SK-N-SH treated with all-trans-retinoic acid at 6 μM for 48 hours (cell line): ENCODE results near the gene FUT3.

Experiments
- CSDC2 ChIP-seq: fragments of 250-450 bp; sonication (Bioruptor Pico); IDR thresholded peaks from 2 replicates; pipeline ENCODE4 v1.5.0; 2020; ENCODE audit warnings: mild to moderate bottlenecking, moderate library complexity
- GLIS3 ChIP-seq: fragments of 250-450 bp; sonication (Bioruptor Pico); IDR thresholded peaks from 2 replicates; pipeline ENCODE4 v1.5.0; 2020; ENCODE audit warnings: mild to moderate bottlenecking, moderate library complexity
- TF ChIP-seq, protein P1 (sequence below): fragments of 250-450 bp; sonication (Bioruptor Pico); IDR thresholded peaks from 2 replicates; pipeline ENCODE4 v1.8.0; 2020; ENCODE audit warnings: mild to moderate bottlenecking, moderate library complexity, borderline replicate concordance
- TF ChIP-seq, protein P2 (sequence below): fragments of 250-450 bp; sonication (Bioruptor Pico); IDR thresholded peaks from 2 replicates; pipeline ENCODE4 v1.8.0; 2021; ENCODE audit warnings: low read depth, mild to moderate bottlenecking, moderate library complexity, borderline replicate concordance

DNA sequence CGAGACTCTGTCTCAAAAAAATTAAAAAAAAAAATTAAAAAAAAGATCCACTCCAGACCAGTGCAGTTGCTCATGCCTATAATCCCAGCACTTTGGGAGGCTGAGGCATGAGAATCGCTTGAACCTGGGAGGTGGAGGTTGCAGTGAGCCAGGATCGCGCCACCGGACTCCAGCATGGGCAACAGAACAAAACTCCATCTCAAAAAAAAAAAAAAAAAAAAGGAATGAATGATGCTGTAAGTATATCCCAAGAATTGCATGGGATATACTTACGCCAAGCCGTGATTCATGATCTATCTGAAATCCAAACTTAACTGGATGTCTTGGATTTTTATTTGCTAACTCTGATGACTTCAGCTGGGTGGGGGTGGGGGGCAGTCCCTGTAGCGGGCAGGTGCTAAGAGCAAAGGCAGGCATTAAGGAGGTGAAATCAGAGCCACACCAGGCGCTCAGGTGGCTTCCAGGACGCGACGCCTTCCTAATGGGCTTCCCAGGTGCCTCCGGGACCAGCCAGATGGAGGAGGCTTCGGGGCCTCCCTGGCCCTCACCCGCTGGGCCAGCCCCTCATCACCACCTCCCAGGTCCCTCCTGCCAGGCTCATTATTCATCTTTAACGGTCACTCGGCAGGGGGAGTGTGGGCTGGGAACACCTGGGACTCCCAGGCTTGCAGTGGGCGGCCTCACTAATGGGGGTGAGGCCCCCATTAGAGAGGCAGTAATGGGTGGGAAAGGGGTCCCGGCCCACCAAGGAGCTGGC lies 30.5 kb upstream of the FUT3 start:
- TF ChIP-seq, protein P1, sequence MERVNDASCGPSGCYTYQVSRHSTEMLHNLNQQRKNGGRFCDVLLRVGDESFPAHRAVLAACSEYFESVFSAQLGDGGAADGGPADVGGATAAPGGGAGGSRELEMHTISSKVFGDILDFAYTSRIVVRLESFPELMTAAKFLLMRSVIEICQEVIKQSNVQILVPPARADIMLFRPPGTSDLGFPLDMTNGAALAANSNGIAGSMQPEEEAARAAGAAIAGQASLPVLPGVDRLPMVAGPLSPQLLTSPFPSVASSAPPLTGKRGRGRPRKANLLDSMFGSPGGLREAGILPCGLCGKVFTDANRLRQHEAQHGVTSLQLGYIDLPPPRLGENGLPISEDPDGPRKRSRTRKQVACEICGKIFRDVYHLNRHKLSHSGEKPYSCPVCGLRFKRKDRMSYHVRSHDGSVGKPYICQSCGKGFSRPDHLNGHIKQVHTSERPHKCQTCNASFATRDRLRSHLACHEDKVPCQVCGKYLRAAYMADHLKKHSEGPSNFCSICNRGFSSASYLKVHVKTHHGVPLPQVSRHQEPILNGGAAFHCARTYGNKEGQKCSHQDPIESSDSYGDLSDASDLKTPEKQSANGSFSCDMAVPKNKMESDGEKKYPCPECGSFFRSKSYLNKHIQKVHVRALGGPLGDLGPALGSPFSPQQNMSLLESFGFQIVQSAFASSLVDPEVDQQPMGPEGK (CRISPR knock-in tag), result no peak
- TF ChIP-seq, protein P2, sequence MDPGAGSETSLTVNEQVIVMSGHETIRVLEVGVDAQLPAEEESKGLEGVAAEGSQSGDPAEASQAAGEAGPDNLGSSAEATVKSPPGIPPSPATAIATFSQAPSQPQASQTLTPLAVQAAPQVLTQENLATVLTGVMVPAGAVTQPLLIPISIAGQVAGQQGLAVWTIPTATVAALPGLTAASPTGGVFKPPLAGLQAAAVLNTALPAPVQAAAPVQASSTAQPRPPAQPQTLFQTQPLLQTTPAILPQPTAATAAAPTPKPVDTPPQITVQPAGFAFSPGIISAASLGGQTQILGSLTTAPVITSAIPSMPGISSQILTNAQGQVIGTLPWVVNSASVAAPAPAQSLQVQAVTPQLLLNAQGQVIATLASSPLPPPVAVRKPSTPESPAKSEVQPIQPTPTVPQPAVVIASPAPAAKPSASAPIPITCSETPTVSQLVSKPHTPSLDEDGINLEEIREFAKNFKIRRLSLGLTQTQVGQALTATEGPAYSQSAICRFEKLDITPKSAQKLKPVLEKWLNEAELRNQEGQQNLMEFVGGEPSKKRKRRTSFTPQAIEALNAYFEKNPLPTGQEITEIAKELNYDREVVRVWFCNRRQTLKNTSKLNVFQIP (CRISPR knock-in tag), result no peak
- TF ChIP-seq CSDC2 (CRISPR knock-in tag) (no peak), GLIS3 (no peak)
